Measurements from ENCODE around the gene TH.

Gene TH

GRCh38 chr11:2143799-2144543 is 27.6 kb downstream of the TH start:
- TF ChIP-seq CTCF (IDR thresholded peaks at IDR 0.05), result no peak
- no peak overlapping the region for H3K27ac ChIP-seq
- no peak overlapping the region for H3K4me3 ChIP-seq

GRCh38 chr11:2143477-2143798 is 28.2 kb downstream of the TH start:
- DNase-seq, result no peak
- intact Hi-C loops (cut with DNase I; ENCODE audit: low total_unique reads), result no loop called here
- peaks cover 0 to 32% (median 18%) of the 10 kb centered on the region in 4 donors for H3K4me1 ChIP-seq
- no peak overlapping the region for H3K4me3 ChIP-seq
- no peak overlapping the region for H3K27ac ChIP-seq
- H3K27me3 ChIP-seq, result peaks cover 0 to 99% of the 10 kb centered on the region in 2 donors
- no peaks in the 10 kb centered on the region for H3K36me3 ChIP-seq
- TF ChIP-seq CTCF (IDR thresholded peaks at IDR 0.05), result no peak
- no peaks in the 10 kb centered on the region for H3K9me3 ChIP-seq

More at GRCh38 chr11:2143799-2144543, 27.6 kb downstream of the TH start:
- DNase-seq, result no peak
- no peaks in the 10 kb centered on the region for H3K9me3 ChIP-seq
- H3K4me1 ChIP-seq, result peaks cover 0 to 27% (median 14%) of the 10 kb centered on the region in 4 donors
- peaks cover 0 to 99% of the 10 kb centered on the region in 2 donors for H3K27me3 ChIP-seq
- H3K36me3 ChIP-seq, result no peaks in the 10 kb centered on the region
- intact Hi-C loops (cut with DNase I; ENCODE audit: low total_unique reads), result no loop called here

GRCh38 chr11:2142762-2143202 is 28.8 kb downstream of the TH start:
- H3K27me3 ChIP-seq, result peaks cover 0 to 98% of the 10 kb centered on the region in 2 donors
- DNase-seq, result no peak
- intact Hi-C loops (cut with DNase I; ENCODE audit: low total_unique reads), result no loop called here
- peaks cover 0 to 38% (median 22%) of the 10 kb centered on the region in 4 donors for H3K4me1 ChIP-seq
- H3K27ac ChIP-seq, result no peak overlapping the region
- H3K9me3 ChIP-seq, result no peaks in the 10 kb centered on the region
- no peaks in the 10 kb centered on the region for H3K36me3 ChIP-seq
- TF ChIP-seq CTCF (IDR thresholded peaks at IDR 0.05), result no peak
- H3K4me3 ChIP-seq, result no peak overlapping the region

GRCh38 chr11:2142300-2142759 is 29.3 kb downstream of the TH start:
- intact Hi-C loops (cut with DNase I; ENCODE audit: low total_unique reads), result no loop called here

More at GRCh38 chr11:2142300-2142759, 29.3 kb downstream of the TH start:
- peaks cover 0 to 98% of the 10 kb centered on the region in 2 donors for H3K27me3 ChIP-seq
- H3K9me3 ChIP-seq, result no peaks in the 10 kb centered on the region
- DNase-seq, result no peak
- H3K4me3 ChIP-seq, result no peak overlapping the region
- no peaks in the 10 kb centered on the region for H3K36me3 ChIP-seq
- no peak for TF ChIP-seq CTCF (IDR thresholded peaks at IDR 0.05)
- no peak overlapping the region for H3K27ac ChIP-seq
- peaks cover 0 to 43% (median 24%) of the 10 kb centered on the region in 4 donors for H3K4me1 ChIP-seq
